GM23338 (cell line): ENCODE data around the gene LRRC19. TPM values are rescaled to one million over a fixed set of nuclear protein-coding genes. Genes with fewer than 3 reads are reported as not detected.
A peak's percentile ranks its signal among the peaks of the same experiment; 100 is the strongest.

Source experiments
- ATAC-seq: fragments of 200-7000 bp; cut with Tn5 transposase; 3 replicates; pipeline ENCODE4 v1.9.1; 2020
- DNase-seq: peaks from one replicate; pipeline ENCODE4 v3.0.0-alpha.2; 2015; ENCODE audit warnings: low spot score
- H2AFZ ChIP-seq: fragments of 200-600 bp; sonication (generic); 2 replicates; pipeline ENCODE4 v1.8.0; 2016; ENCODE audit warnings: antibody characterized with exemption, mild to moderate bottlenecking, moderate library complexity
- H3F3A ChIP-seq: fragments of 200-600 bp; sonication (generic); replicated peaks from 2 replicates; pipeline ENCODE4 v1.8.0; 2017; ENCODE audit warnings: antibody characterized with exemption, mixed run types, low read depth
- H3K27ac ChIP-seq: fragments of 200-600 bp; sonication (generic); 2 replicates; pipeline ENCODE4 v1.6.1; 2016; ENCODE audit warnings: low read depth
- H3K27me3 ChIP-seq: fragments of 200-600 bp; sonication (generic); 2 replicates; pipeline ENCODE4 v1.8.0; 2016; ENCODE audit warnings: mild to moderate bottlenecking, mixed run types, moderate library complexity; ENCODE audit not compliant: insufficient read depth
- H3K36me3 ChIP-seq: fragments of 200-600 bp; sonication (generic); 2 replicates; pipeline ENCODE4 v1.8.0; 2016; ENCODE audit warnings: mild to moderate bottlenecking; ENCODE audit not compliant: insufficient read depth
- H3K4me1 ChIP-seq: fragments of 200-600 bp; sonication (generic); 2 replicates; pipeline ENCODE4 v1.8.0; 2016; ENCODE audit warnings: mild to moderate bottlenecking, moderate library complexity; ENCODE audit not compliant: insufficient read depth
- H3K4me2 ChIP-seq: fragments of 200-600 bp; sonication (generic); 2 replicates; pipeline ENCODE4 v1.7.1; 2017; ENCODE audit warnings: mixed run types
- H3K4me3 ChIP-seq: fragments of 200-600 bp; sonication (generic); 2 replicates; pipeline ENCODE4 v1.6.1; 2016; ENCODE audit warnings: mixed run types
- H3K79me2 ChIP-seq: fragments of 200-600 bp; sonication (generic); replicated peaks from 2 replicates; pipeline ENCODE4 v1.8.0; 2017; ENCODE audit warnings: mild to moderate bottlenecking; ENCODE audit not compliant: insufficient read depth
- H3K9me2 ChIP-seq: fragments of 200-600 bp; sonication (generic); 2 replicates; pipeline ENCODE4 v1.8.0; 2017; ENCODE audit not compliant: insufficient read depth
- H4K20me1 ChIP-seq: fragments of 200-600 bp; sonication (generic); replicated peaks from 2 replicates; pipeline ENCODE4 v1.8.0; 2017; ENCODE audit warnings: mild to moderate bottlenecking; ENCODE audit not compliant: insufficient read depth
- H3K27ac Mint-ChIP-seq: 2 replicates; pipeline ENCODE4 v1.8.0; 2020; ENCODE audit warnings: inconsistent platforms, mild to moderate bottlenecking, moderate library complexity, mixed read lengths
- H3K27me3 Mint-ChIP-seq: 3 replicates; pipeline ENCODE4 v1.8.0; 2022; ENCODE audit warnings: low read depth, mild to moderate bottlenecking, moderate library complexity, mixed read lengths, inconsistent platforms; ENCODE audit not compliant: insufficient read depth, poor library complexity
- H3K36me3 Mint-ChIP-seq: 3 replicates; pipeline ENCODE4 v1.8.0; 2021; ENCODE audit warnings: low read depth, mild to moderate bottlenecking, inconsistent platforms, moderate library complexity, mixed read lengths
- H3K4me1 Mint-ChIP-seq: 3 replicates; pipeline ENCODE4 v1.8.0; 2020; ENCODE audit warnings: mild to moderate bottlenecking, inconsistent platforms, mixed read lengths
- H3K4me3 Mint-ChIP-seq: 3 replicates; pipeline ENCODE4 v1.8.0; 2021; ENCODE audit warnings: moderate library complexity, mild to moderate bottlenecking, inconsistent platforms, mixed read lengths
- H3K9me3 Mint-ChIP-seq: 3 replicates; pipeline ENCODE4 v1.8.0; 2020; ENCODE audit warnings: moderate library complexity, mild to moderate bottlenecking, inconsistent platforms, mixed read lengths
- CREB1 ChIP-seq: fragments of 250-450 bp; sonication (Bioruptor Pico); IDR thresholded peaks from 2 replicates; pipeline ENCODE4 v1.5.0; 2020; ENCODE audit warnings: low read depth, mild to moderate bottlenecking, moderate library complexity
- EZH2 ChIP-seq: fragments of 200-600 bp; sonication (generic); IDR thresholded peaks from one replicate; pipeline ENCODE4 v1.8.0; 2017; ENCODE audit warnings: antibody characterized with exemption, mild to moderate bottlenecking, low read depth; ENCODE audit not compliant: unreplicated experiment
- EZH2phosphoT487 ChIP-seq: fragments of 200-600 bp; sonication (generic); IDR thresholded peaks from one replicate; pipeline ENCODE4 v1.8.1; 2018; ENCODE audit warnings: antibody characterized with exemption; ENCODE audit not compliant: unreplicated experiment
- NANOG ChIP-seq: IDR thresholded peaks from 2 replicates; pipeline ENCODE4 v1.6.1; 2016; ENCODE audit warnings: antibody characterized with exemption, borderline replicate concordance
- STAT1 ChIP-seq: IDR thresholded peaks from one replicate; pipeline ENCODE4 v1.6.1; 2016; ENCODE audit warnings: antibody characterized with exemption; ENCODE audit not compliant: unreplicated experiment
- polyA plus RNA-seq: library from polyadenylated mRNA; unstranded; fragments of >200 nt; fragmentation: Nextera tagmentation; extraction: Ambion mirVana; gene quantifications from 2 replicates; pipeline ENCODE4 v1.2.1, GENCODE V29; 2016
- total RNA-seq: library from RNA; depleted of rRNA; stranded (reverse); fragments of >200 nt; shearing (Covaris generic); gene quantifications from 2 replicates; pipeline ENCODE4 v1.2.3, GENCODE V29; 2014
- TF ChIP-seq, protein P1 (sequence below), 2 experiments: fragments of 200-600 bp in 1 of 2; sonication (generic) in 1 of 2; conservative IDR thresholded peaks; 2 replicates each; pipeline versions ENCODE4 v1.5.1 to v1.6.1; 2016 to 2017; ENCODE audit warnings: antibody characterized with exemption in 2 of 2, low read depth in 2 of 2, mild to moderate bottlenecking in 2 of 2, moderate library complexity in 1 of 2
- TF ChIP-seq, protein P2 (sequence below): IDR thresholded peaks from 2 replicates; pipeline ENCODE4 v1.6.1; 2016; ENCODE audit warnings: antibody characterized with exemption
- TF ChIP-seq, protein P3 (sequence below): fragments of 250-450 bp; sonication (Bioruptor Pico); IDR thresholded peaks from 2 replicates; pipeline ENCODE4 v1.5.0; 2020; ENCODE audit warnings: mild to moderate bottlenecking, moderate library complexity
- TF ChIP-seq, protein P4 (sequence below): IDR thresholded peaks from one replicate; pipeline ENCODE4 v1.6.1; 2018; ENCODE audit warnings: antibody characterized with exemption; ENCODE audit not compliant: unreplicated experiment

Gene LRRC19
- total and polyA plus RNA-seq, 2 experiments from 2014 or later: 0.71 TPM; not detected in 1

DNA sequence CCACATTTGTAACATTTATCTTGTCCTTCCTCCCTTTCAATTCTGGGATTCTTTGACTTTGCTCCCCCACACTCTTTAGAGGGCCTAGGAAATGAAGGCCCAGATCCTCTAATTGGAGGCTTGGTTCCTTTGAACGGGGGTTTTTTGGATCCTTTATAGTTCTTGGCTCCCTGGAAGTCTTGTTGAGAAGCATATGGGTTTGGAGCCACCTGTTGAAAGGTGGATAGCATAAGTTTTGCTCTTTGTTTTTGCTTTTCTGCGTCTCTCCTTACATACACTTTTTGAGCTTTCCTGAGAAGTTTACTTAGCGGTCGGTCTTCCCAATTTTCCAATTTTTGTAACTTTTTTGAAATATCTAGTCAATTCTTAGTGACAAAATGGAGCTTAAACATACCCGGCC, 31.5 kb downstream of the LRRC19 start:
- H3K27me3 Mint-ChIP-seq: peaks cover 3% of the 10 kb centered on the region
- H3K36me3 ChIP-seq: no peaks in the 10 kb centered on the region
- no peak overlapping the region for H2AFZ ChIP-seq
- H3K4me3 Mint-ChIP-seq: no peak overlapping the region
- ATAC-seq (no peak), DNase-seq (peak; percentile 15)
- H3K9me3 Mint-ChIP-seq: peaks cover 24% of the 10 kb centered on the region
- no peak overlapping the region for H3K4me2 ChIP-seq
- peaks cover 35% of the 10 kb centered on the region for H3K36me3 Mint-ChIP-seq
- H3K27ac ChIP-seq: no peak overlapping the region
- no peaks in the 10 kb centered on the region for H3K79me2 ChIP-seq
- no peaks in the 10 kb centered on the region for H4K20me1 ChIP-seq
- no peaks in the 10 kb centered on the region for H3K9me2 ChIP-seq
- no peak overlapping the region for H3K27ac Mint-ChIP-seq
- 0 out of 2 replicates have a peak, but pooled peaks cover 3% of the 10 kb centered on the region for H3F3A ChIP-seq
- TF ChIP-seq CREB1 (CRISPR knock-in tag): no peak
- TF ChIP-seq, protein P1, sequence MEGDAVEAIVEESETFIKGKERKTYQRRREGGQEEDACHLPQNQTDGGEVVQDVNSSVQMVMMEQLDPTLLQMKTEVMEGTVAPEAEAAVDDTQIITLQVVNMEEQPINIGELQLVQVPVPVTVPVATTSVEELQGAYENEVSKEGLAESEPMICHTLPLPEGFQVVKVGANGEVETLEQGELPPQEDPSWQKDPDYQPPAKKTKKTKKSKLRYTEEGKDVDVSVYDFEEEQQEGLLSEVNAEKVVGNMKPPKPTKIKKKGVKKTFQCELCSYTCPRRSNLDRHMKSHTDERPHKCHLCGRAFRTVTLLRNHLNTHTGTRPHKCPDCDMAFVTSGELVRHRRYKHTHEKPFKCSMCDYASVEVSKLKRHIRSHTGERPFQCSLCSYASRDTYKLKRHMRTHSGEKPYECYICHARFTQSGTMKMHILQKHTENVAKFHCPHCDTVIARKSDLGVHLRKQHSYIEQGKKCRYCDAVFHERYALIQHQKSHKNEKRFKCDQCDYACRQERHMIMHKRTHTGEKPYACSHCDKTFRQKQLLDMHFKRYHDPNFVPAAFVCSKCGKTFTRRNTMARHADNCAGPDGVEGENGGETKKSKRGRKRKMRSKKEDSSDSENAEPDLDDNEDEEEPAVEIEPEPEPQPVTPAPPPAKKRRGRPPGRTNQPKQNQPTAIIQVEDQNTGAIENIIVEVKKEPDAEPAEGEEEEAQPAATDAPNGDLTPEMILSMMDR (conservative IDR thresholded peaks at IDR 0.05; ENCODE audit: low read depth in 2 of 2): peak in 1 of 2 experiments; percentile 35; a peak in 2 of 4 replicates
- TF ChIP-seq, protein P2, sequence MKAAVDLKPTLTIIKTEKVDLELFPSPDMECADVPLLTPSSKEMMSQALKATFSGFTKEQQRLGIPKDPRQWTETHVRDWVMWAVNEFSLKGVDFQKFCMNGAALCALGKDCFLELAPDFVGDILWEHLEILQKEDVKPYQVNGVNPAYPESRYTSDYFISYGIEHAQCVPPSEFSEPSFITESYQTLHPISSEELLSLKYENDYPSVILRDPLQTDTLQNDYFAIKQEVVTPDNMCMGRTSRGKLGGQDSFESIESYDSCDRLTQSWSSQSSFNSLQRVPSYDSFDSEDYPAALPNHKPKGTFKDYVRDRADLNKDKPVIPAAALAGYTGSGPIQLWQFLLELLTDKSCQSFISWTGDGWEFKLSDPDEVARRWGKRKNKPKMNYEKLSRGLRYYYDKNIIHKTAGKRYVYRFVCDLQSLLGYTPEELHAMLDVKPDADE: no peak
- H3K4me1 Mint-ChIP-seq: peaks cover 4% of the 10 kb centered on the region; the same call in 1 of the 3 replicates
- H3K27me3 ChIP-seq: no peaks in the 10 kb centered on the region
- no peak overlapping the region for H3K4me3 ChIP-seq
- peaks cover 12% of the 10 kb centered on the region for H3K4me1 ChIP-seq

DNA sequence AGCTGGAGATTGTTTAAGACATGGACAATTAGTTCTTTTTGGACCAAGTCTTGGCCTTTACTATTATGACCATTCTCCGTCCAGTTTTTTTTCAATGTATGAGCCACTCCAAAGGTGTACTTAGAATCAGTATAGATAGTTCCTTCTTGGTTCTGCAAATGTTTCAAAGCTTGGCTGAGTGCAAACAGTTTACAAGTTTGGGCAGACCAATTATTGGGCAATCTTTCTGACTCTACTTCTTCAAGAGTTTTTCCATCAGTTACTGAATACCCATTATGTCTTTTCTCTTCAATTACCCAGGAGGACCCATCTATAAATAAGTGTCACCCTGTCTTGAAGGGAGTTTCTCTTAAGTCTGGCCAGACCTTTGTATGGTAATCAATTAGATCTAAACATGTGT, 33.8 kb downstream of the LRRC19 start:
- peaks cover 34% of the 10 kb centered on the region for H3K36me3 Mint-ChIP-seq
- H3K27ac Mint-ChIP-seq: no peak overlapping the region
- no peak overlapping the region for H3K4me3 ChIP-seq
- no peak overlapping the region for H3K27ac ChIP-seq
- peaks cover 12% of the 10 kb centered on the region for H3K4me1 ChIP-seq
- peaks cover 4% of the 10 kb centered on the region; the same call in 1 of the 3 replicates for H3K4me1 Mint-ChIP-seq
- 0 out of 2 replicates have a peak, but pooled peaks cover 3% of the 10 kb centered on the region for H3F3A ChIP-seq
- no peaks in the 10 kb centered on the region for H3K9me2 ChIP-seq
- H3K27me3 ChIP-seq: no peaks in the 10 kb centered on the region
- H3K4me2 ChIP-seq: no peak overlapping the region
- no peaks in the 10 kb centered on the region; the same call in 1 of the 2 replicates for H3K79me2 ChIP-seq
- DNase-seq: no peak
- H2AFZ ChIP-seq: no peak overlapping the region
- H3K9me3 Mint-ChIP-seq: peaks cover 24% of the 10 kb centered on the region
- H3K27me3 Mint-ChIP-seq: peaks cover 3% of the 10 kb centered on the region
- no peaks in the 10 kb centered on the region for H4K20me1 ChIP-seq
- no peak overlapping the region for H3K4me3 Mint-ChIP-seq
- ATAC-seq: no peak
- no peaks in the 10 kb centered on the region for H3K36me3 ChIP-seq
- no peak for TF ChIP-seq EZH2
- TF ChIP-seq, protein P3, sequence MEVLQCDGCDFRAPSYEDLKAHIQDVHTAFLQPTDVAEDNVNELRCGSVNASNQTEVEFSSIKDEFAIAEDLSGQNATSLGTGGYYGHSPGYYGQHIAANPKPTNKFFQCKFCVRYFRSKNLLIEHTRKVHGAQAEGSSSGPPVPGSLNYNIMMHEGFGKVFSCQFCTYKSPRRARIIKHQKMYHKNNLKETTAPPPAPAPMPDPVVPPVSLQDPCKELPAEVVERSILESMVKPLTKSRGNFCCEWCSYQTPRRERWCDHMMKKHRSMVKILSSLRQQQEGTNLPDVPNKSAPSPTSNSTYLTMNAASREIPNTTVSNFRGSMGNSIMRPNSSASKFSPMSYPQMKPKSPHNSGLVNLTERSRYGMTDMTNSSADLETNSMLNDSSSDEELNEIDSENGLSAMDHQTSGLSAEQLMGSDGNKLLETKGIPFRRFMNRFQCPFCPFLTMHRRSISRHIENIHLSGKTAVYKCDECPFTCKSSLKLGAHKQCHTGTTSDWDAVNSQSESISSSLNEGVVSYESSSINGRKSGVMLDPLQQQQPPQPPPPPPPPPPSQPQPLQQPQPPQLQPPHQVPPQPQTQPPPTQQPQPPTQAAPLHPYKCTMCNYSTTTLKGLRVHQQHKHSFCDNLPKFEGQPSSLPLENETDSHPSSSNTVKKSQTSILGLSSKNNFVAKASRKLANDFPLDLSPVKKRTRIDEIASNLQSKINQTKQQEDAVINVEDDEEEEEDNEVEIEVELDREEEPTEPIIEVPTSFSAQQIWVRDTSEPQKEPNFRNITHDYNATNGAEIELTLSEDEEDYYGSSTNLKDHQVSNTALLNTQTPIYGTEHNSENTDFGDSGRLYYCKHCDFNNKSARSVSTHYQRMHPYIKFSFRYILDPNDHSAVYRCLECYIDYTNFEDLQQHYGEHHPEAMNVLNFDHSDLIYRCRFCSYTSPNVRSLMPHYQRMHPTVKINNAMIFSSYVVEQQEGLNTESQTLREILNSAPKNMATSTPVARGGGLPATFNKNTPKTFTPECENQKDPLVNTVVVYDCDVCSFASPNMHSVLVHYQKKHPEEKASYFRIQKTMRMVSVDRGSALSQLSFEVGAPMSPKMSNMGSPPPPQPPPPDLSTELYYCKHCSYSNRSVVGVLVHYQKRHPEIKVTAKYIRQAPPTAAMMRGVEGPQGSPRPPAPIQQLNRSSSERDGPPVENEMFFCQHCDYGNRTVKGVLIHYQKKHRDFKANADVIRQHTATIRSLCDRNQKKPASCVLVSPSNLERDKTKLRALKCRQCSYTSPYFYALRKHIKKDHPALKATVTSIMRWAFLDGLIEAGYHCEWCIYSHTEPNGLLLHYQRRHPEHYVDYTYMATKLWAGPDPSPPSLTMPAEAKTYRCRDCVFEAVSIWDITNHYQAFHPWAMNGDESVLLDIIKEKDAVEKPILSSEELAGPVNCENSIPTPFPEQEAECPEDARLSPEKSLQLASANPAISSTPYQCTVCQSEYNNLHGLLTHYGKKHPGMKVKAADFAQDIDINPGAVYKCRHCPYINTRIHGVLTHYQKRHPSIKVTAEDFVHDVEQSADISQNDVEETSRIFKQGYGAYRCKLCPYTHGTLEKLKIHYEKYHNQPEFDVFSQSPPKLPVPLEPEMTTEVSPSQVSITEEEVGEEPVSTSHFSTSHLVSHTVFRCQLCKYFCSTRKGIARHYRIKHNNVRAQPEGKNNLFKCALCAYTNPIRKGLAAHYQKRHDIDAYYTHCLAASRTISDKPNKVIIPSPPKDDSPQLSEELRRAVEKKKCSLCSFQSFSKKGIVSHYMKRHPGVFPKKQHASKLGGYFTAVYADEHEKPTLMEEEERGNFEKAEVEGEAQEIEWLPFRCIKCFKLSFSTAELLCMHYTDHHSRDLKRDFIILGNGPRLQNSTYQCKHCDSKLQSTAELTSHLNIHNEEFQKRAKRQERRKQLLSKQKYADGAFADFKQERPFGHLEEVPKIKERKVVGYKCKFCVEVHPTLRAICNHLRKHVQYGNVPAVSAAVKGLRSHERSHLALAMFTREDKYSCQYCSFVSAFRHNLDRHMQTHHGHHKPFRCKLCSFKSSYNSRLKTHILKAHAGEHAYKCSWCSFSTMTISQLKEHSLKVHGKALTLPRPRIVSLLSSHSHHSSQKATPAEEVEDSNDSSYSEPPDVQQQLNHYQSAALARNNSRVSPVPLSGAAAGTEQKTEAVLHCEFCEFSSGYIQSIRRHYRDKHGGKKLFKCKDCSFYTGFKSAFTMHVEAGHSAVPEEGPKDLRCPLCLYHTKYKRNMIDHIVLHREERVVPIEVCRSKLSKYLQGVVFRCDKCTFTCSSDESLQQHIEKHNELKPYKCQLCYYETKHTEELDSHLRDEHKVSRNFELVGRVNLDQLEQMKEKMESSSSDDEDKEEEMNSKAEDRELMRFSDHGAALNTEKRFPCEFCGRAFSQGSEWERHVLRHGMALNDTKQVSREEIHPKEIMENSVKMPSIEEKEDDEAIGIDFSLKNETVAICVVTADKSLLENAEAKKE (CRISPR knock-in tag): no peak
- no peak for TF ChIP-seq NANOG
- no peak for TF ChIP-seq STAT1
- TF ChIP-seq EZH2phosphoT487: no peak
- TF ChIP-seq, protein P4, sequence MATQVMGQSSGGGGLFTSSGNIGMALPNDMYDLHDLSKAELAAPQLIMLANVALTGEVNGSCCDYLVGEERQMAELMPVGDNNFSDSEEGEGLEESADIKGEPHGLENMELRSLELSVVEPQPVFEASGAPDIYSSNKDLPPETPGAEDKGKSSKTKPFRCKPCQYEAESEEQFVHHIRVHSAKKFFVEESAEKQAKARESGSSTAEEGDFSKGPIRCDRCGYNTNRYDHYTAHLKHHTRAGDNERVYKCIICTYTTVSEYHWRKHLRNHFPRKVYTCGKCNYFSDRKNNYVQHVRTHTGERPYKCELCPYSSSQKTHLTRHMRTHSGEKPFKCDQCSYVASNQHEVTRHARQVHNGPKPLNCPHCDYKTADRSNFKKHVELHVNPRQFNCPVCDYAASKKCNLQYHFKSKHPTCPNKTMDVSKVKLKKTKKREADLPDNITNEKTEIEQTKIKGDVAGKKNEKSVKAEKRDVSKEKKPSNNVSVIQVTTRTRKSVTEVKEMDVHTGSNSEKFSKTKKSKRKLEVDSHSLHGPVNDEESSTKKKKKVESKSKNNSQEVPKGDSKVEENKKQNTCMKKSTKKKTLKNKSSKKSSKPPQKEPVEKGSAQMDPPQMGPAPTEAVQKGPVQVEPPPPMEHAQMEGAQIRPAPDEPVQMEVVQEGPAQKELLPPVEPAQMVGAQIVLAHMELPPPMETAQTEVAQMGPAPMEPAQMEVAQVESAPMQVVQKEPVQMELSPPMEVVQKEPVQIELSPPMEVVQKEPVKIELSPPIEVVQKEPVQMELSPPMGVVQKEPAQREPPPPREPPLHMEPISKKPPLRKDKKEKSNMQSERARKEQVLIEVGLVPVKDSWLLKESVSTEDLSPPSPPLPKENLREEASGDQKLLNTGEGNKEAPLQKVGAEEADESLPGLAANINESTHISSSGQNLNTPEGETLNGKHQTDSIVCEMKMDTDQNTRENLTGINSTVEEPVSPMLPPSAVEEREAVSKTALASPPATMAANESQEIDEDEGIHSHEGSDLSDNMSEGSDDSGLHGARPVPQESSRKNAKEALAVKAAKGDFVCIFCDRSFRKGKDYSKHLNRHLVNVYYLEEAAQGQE: no peak
- TF ChIP-seq CREB1 (CRISPR knock-in tag): no peak
